ENCODE data around the gene MYLK. TPM values are rescaled to one million over a fixed set of nuclear protein-coding genes. Genes with fewer than 3 reads are reported as not detected.

MYLK gene
- total and polyA plus RNA-seq, 2 of the 4 experiments (the other 2 are of a cell fraction): 299 to 484 TPM

- Histone ChIP-seq H3K56ac (ENCODE audit: extremely low read depth, insufficient read depth, low read length) (no peak overlapping the region), H2BK15ac (ENCODE audit: low read depth, low read length) (no peak overlapping the region), H3K9me1 (ENCODE audit: insufficient read depth, low read length) (peaks cover 8% of the 10 kb centered on the region), H2AK9ac (replicated peaks; ENCODE audit: low read depth, low read length, poor library complexity) (no peak overlapping the region), H3K23ac (ENCODE audit: low read depth, low read length) (no peak overlapping the region), H3K27me3 (ENCODE audit: control insufficient read depth, insufficient read depth, low read length) (no peaks in the 10 kb centered on the region), H3K36me3 (ENCODE audit: control insufficient read depth, insufficient read depth, low read length) (peaks cover 32% of the 10 kb centered on the region), H2BK120ac (ENCODE audit: low read depth, low read length) (no peak overlapping the region), H2BK5ac (ENCODE audit: low read depth, low read length, poor library complexity, severe bottlenecking) (no peak overlapping the region), H3K14ac (replicated peaks; ENCODE audit: low read depth, low read length) (no peak overlapping the region), H2BK20ac (ENCODE audit: low read depth, low read length) (no peak overlapping the region), H3K27ac (ENCODE audit: insufficient read depth, low read length) (no peak overlapping the region), H3K4me3 (ENCODE audit: insufficient read depth, low read depth, low read length) (no peak overlapping the region), H4K5ac (ENCODE audit: low read depth, low read length) (no peak overlapping the region), H3K4me1 (ENCODE audit: control insufficient read depth, insufficient read depth, low read length) (peaks cover 14% of the 10 kb centered on the region), H3K4ac (ENCODE audit: low read depth, low read length) (no peak overlapping the region), H2AFZ (replicated peaks; ENCODE audit: low read length, poor library complexity) (no peak overlapping the region), H3K9me3 (ENCODE audit: control insufficient read depth, insufficient read depth, low read length) (no peaks in the 10 kb centered on the region), H3K79me1 (ENCODE audit: low read depth in 1 of 2, low read length in 2 of 2) (peaks cover 10 to 60% of the 10 kb centered on the region in 2 experiments; a peak in 3 of 4 replicates), H2AK5ac (ENCODE audit: low read depth, low read length) (no peak overlapping the region), H4K20me1 (ENCODE audit: insufficient read depth, low read length) (peaks cover 30% of the 10 kb centered on the region), H3K4me2 (ENCODE audit: low read depth, low read length) (no peak overlapping the region), H4K91ac (ENCODE audit: insufficient read depth, low read depth, low read length) (no peak overlapping the region), H3K9ac (ENCODE audit: low read depth, low read length) (no peak overlapping the region), H3K18ac (ENCODE audit: low read depth, low read length) (no peak overlapping the region), H4K8ac (ENCODE audit: low read depth in 2 of 2, low read length in 2 of 2) (no peak overlapping the region)
- intact Hi-C loops (cut with micrococcal nuclease) (no loop called here), in situ Hi-C loops (cut with MboI; ENCODE audit: low sequenced_read_pairs) (no loop called here), dilution Hi-C loops (cut with HindIII; ENCODE audit: low sequenced_read_pairs, unreplicated experiment) (no loop called here)
- DNase-seq (no peak), ATAC-seq (ENCODE audit: low read depth) (no peak)
- WGBS, 2 experiments (ENCODE audit: extremely low coverage in 2 of 2, insufficient read length in 1 of 2): 100% methylated on average over 2 of the region's 3 CpGs; no CpG with 5 or more reads in 1 of the 2 experiments
- CTCF ChIA-PET: no interaction called here
- POLR2A ChIA-PET (ENCODE audit: unreplicated experiment): no interaction called here
- no TSS peak for BruUV-seq (replicated peaks)
- TF ChIP-seq MAZ (IDR thresholded peaks at IDR 0.05; ENCODE audit: borderline replicate concordance, low read depth, low read length) (no peak), NFE2L2 (IDR thresholded peaks at IDR 0.05; ENCODE audit: low read depth, low read length) (no peak), MXI1 (IDR thresholded peaks at IDR 0.05; ENCODE audit: borderline replicate concordance, low read depth, low read length) (no peak), FOS (IDR thresholded peaks at IDR 0.05; ENCODE audit: low read depth, low read length) (no peak), BHLHE40 (IDR thresholded peaks at IDR 0.05; ENCODE audit: low read depth, low read length) (no peak), CHD1 (IDR thresholded peaks at IDR 0.05; ENCODE audit: low read depth, low read length) (no peak), RCOR1 (IDR thresholded peaks at IDR 0.05; ENCODE audit: insufficient replicate concordance, low read length) (no peak), RFX5 (IDR thresholded peaks at IDR 0.05; ENCODE audit: low read depth, low read length) (no peak), RAD21 (IDR thresholded peaks at IDR 0.05; ENCODE audit: low read length) (no peak), POLR2A (IDR thresholded peaks at IDR 0.05; ENCODE audit: low read depth, low read length) (no peak), CTCF (conservative IDR thresholded peaks at IDR 0.05; ENCODE audit: low read depth, low read length) (no peak), CEBPB (IDR thresholded peaks at IDR 0.05; ENCODE audit: low read depth, low read length) (no peak), ELK1 (IDR thresholded peaks at IDR 0.05; ENCODE audit: borderline replicate concordance, low read depth, low read length) (no peak), MAFK (IDR thresholded peaks at IDR 0.05; ENCODE audit: low read depth, low read length) (no peak), SMC3 (IDR thresholded peaks at IDR 0.05; ENCODE audit: low read depth, low read length) (no peak)
- TF ChIP-seq, protein P1, sequence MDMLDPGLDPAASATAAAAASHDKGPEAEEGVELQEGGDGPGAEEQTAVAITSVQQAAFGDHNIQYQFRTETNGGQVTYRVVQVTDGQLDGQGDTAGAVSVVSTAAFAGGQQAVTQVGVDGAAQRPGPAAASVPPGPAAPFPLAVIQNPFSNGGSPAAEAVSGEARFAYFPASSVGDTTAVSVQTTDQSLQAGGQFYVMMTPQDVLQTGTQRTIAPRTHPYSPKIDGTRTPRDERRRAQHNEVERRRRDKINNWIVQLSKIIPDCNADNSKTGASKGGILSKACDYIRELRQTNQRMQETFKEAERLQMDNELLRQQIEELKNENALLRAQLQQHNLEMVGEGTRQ (IDR thresholded peaks at IDR 0.05; ENCODE audit: low read depth, low read length): no peak
Observed at GRCh38 chr3:123610331-123610730, 273.8 kb downstream of the MYLK start.

Data from IMR-90 (cell line).